NCI-H82 treated with DMSO at 0.1 percent for 48 hours (cell line): ENCODE results near the gene GAS2.
"Not testable (repeated sequence)": the region's sequence is repeated elsewhere in the genome, so short reads cannot be mapped to it uniquely, and the experiment has no call there.

Source experiments
- DNase-seq: peaks from one replicate; lab custom pipeline; 2025; ENCODE audit not compliant: unreplicated experiment; lab: John Stamatoyannopoulos, UW

GAS2 gene

GRCh38 chr11:22666325-22666687, at the start of gene GAS2:
Gene GAS2 (plus strand): TSS chr11:22666611. CDS start chr11:22674870, 8,259 bp downstream.
- DNase-seq, result no peak

- DNase-seq, result no peak
Observed at GRCh38 chr11:22617868-22618267, 48.5 kb upstream of the GAS2 start.

- peak; percentile 19 for DNase-seq
Observed at GRCh38 chr11:22624742-22625447, 41.5 kb upstream of the GAS2 start.

GRCh38 chr11:22625448-22626287, 40.7 kb upstream of the GAS2 start, which contains the start of gene FANCF:
Gene FANCF (minus strand): TSS chr11:22625823. CDS start chr11:22625810, 13 bp downstream.
- peak; percentile 77 for DNase-seq

- no peak for DNase-seq
Observed at GRCh38 chr11:22626573-22627239, 39.7 kb upstream of the GAS2 start.

- no peak for DNase-seq
Observed at GRCh38 chr11:22627421-22627820, 39.0 kb upstream of the GAS2 start.

- DNase-seq, result no peak
Observed at GRCh38 chr11:22633354-22633902, 33.0 kb upstream of the GAS2 start.

GRCh38 chr11:22634897-22635629, 31.3 kb upstream of the GAS2 start:
- peak; percentile 31 for DNase-seq

- DNase-seq, result no peak
Observed at GRCh38 chr11:22635689-22636088, 30.7 kb upstream of the GAS2 start.

- no peak for DNase-seq
Observed at GRCh38 chr11:22640862-22641261, 25.5 kb upstream of the GAS2 start.

- DNase-seq, result no peak
Observed at GRCh38 chr11:22641559-22641958, 24.9 kb upstream of the GAS2 start.

- not testable (repeated sequence) for DNase-seq
Observed at GRCh38 chr11:22652346-22652745, 14.1 kb upstream of the GAS2 start.

GRCh38 chr11:22656130-22656529, 10.3 kb upstream of the GAS2 start:
- no peak for DNase-seq

GRCh38 chr11:22657101-22657694, 9.2 kb upstream of the GAS2 start:
- DNase-seq, result no peak

GRCh38 chr11:22659783-22660182, 6.6 kb upstream of the GAS2 start:
- DNase-seq, result no peak

GRCh38 chr11:22666688-22667439, 453 bp downstream of the GAS2 start:
- no peak for DNase-seq

GRCh38 chr11:22668005-22668796, 1.8 kb downstream of the GAS2 start:
- no peak for DNase-seq

- no peak for DNase-seq
Observed at GRCh38 chr11:22669368-22669767, 3.0 kb downstream of the GAS2 start.

- no peak for DNase-seq
Observed at GRCh38 chr11:22670830-22671229, 4.4 kb downstream of the GAS2 start.
